Psoas muscle (tissue), 8 donors: ENCODE data around the gene PARP15. TPM values are rescaled to one million over a fixed set of nuclear protein-coding genes. Genes with fewer than 3 reads are reported as not detected.

ENCODE experiments used
- ATAC-seq, 4 donors: fragments of 200-7000 bp; cut with Tn5 transposase; one replicate each; pipeline ENCODE4 v1.9.1; 2020; ENCODE audit warnings: moderate library complexity in 3 of 4, mild to moderate bottlenecking in 2 of 4
- DNase-seq, 2 donors: peaks; one replicate each; pipeline ENCODE4 v3.0.0-alpha.2; 2020
- H3K27ac ChIP-seq: fragments of 200-600 bp; one replicate; pipeline ENCODE4 v1.8.0; 2022
- H3K27me3 ChIP-seq, 3 donors: fragments of 200-600 bp in 1 of 3; one replicate each; pipeline versions ENCODE4 v1.6.1 to v1.8.0; 2013 to 2022; ENCODE audit warnings: low read length in 2 of 3, mild to moderate bottlenecking in 2 of 3, moderate library complexity in 1 of 3; ENCODE audit not compliant: insufficient read depth in 3 of 3
- H3K36me3 ChIP-seq, 2 donors: fragments of 200-600 bp in 1 of 2; one replicate each; pipeline versions ENCODE4 v1.6.1 to v1.8.0; 2013 to 2022; ENCODE audit warnings: low read depth in 1 of 2, mild to moderate bottlenecking in 1 of 2, moderate library complexity in 1 of 2; ENCODE audit not compliant: insufficient read depth in 1 of 2
- H3K4me1 ChIP-seq: fragments of 200-600 bp; one replicate; pipeline ENCODE4 v1.8.0; 2022
- H3K4me3 ChIP-seq: fragments of 200-600 bp; one replicate; pipeline ENCODE4 v1.8.0; 2022; ENCODE audit warnings: mild to moderate bottlenecking
- H3K9me3 ChIP-seq: fragments of 200-600 bp; one replicate; pipeline ENCODE4 v1.8.0; 2022
- CTCF ChIP-seq: fragments of 200-600 bp; IDR thresholded peaks from one replicate; pipeline ENCODE4 v1.8.0; 2022; ENCODE audit warnings: antibody characterized with exemption
- WGBS, 3 donors: extraction: QIAGEN DNeasy Blood & Tissue Kit; methylation state at CpG; one replicate each; pipeline versions ENCODE4 v1.1.6 to v1.1.7; 2013; 5-methylcytosine and 5-hydroxymethylcytosine counted together
- intact Hi-C, 2 donors: fragments of 100-400 bp; cut with DNase I; formaldehyde crosslinking; loops; one replicate each; pipeline versions ENCODE4 v1.11.0 to v1.14.2; 2022
- long read RNA-seq, 2 donors: library from polyadenylated mRNA; unstranded; transcript quantifications; one replicate each; pipeline ENCODE4 v2.0.0, GENCODE V29; 2021
- polyA plus RNA-seq, 3 donors: library from polyadenylated mRNA; stranded (reverse); fragments of 200-250 nt; gene quantifications; one replicate each; pipeline ENCODE4 v1.2.3, GENCODE V29; 2013
- total RNA-seq, 4 donors: library from RNA; stranded (reverse); fragmentation: NEBNext Ultra II Directional in 2 of 4; extraction: Animal tissue kit (Norgen Biotek cat#: 25700) in 2 of 4; gene quantifications; one replicate each; pipeline versions ENCODE4 v1.2.1 to v1.2.4, GENCODE V29; 2021 to 2023
- donor health status: healthy with polysubstance abuse.
- donor health status: DM: no; HTN: no; CAD: no; lungs with moderate emphysema.
- donor health status: Bipolar disorder and iron deficiency.
- donor health status: healthy.
- donor health status: DM: yes; HTN: yes; CAD: no.
- donor health status: DM: no; HTN: no; CAD: no.
- donor health status: DM: no; HTN: no; CAD: no.
- donor health status: DM: yes; HTN: yes; CAD: no.

The PARP15 gene
- 1 to 10 TPM in 1 of 4 donors, under 1 TPM in 3; 0.18 to 1.0 (median 0.73) TPM for total RNA-seq
- polyA plus RNA-seq = under 1 TPM; 0.11 to 0.34 (median 0.25) TPM
- long read RNA-seq, donor 1, partial matches to known transcripts = 1 of 1 reads
- long read RNA-seq, donor 1, other reads (novel, unspliced or antisense) = 0 of 1 reads
- long read RNA-seq, donor 2 = 0 reads

GRCh38 chr3:122577409-122578031 is at the start of gene PARP15:
Gene PARP15, plus strand, starts transcription at chr3:122577650. Its CDS starts 18 bp downstream, at chr3:122577668.
- H3K27ac ChIP-seq = no peak within 1 kb of the TSS
- peak within 1 kb of the TSS; percentile 64 for H3K4me3 ChIP-seq
- H3K9me3 ChIP-seq = peaks cover 13% of the 10 kb centered on the region
- TF ChIP-seq CTCF = no peak
- intact Hi-C loops = no loop called here
- ATAC-seq (peak; percentile 33 to 61 (median 55)), DNase-seq (peak; percentile 15 to 49)
- peaks cover 0 to 2% of the 10 kb centered on the region in 2 donors for H3K36me3 ChIP-seq
- H3K27me3 ChIP-seq = no peaks in the 10 kb centered on the region
- WGBS, 3 donors = 9 to 13% (median 11%) methylated on average over 29 to 40 of the region's 40 CpGs
- peaks cover 15% of the 10 kb centered on the region for H3K4me1 ChIP-seq

- Histone ChIP-seq H3K36me3 (peaks cover 7 to 61% of the 10 kb centered on the region in 2 donors), H3K4me3 (no peak overlapping the region), H3K27ac (no peak overlapping the region), H3K27me3 (no peaks in the 10 kb centered on the region), H3K4me1 (no peaks in the 10 kb centered on the region), H3K9me3 (no peaks in the 10 kb centered on the region)
- 73 to 82% (median 79%) methylated on average over 2 of the region's 2 CpGs for WGBS, 3 donors
- no peak for TF ChIP-seq CTCF
- DNase-seq (no peak), ATAC-seq (no peak)
- intact Hi-C loops = no loop called here
Observed at GRCh38 chr3:122530164-122530563, 47.3 kb upstream of the PARP15 start.

GRCh38 chr3:122533480-122533879 is 44.0 kb upstream of the PARP15 start:
- H3K4me1 ChIP-seq = no peaks in the 10 kb centered on the region
- TF ChIP-seq CTCF = no peak
- intact Hi-C loops = no loop called here
- DNase-seq = no peak
- no peak overlapping the region for H3K4me3 ChIP-seq
- H3K27me3 ChIP-seq = no peaks in the 10 kb centered on the region
- no peak overlapping the region for H3K27ac ChIP-seq
- 82 to 91% (median 82%) methylated on average over 2 of the region's 2 CpGs for WGBS, 3 donors
- no peak for ATAC-seq
- H3K9me3 ChIP-seq = no peaks in the 10 kb centered on the region
- peaks cover 7 to 75% of the 10 kb centered on the region in 2 donors for H3K36me3 ChIP-seq

- peaks cover 7 to 77% of the 10 kb centered on the region in 2 donors for H3K36me3 ChIP-seq
- peak; percentile 81 to 90 (median 85) for ATAC-seq
- H3K27ac ChIP-seq = no peak overlapping the region
- H3K4me1 ChIP-seq = no peaks in the 10 kb centered on the region
- intact Hi-C loops = no loop called here
- 67 to 84% (median 68%) methylated on average over 1 of the region's 1 CpG for WGBS, 3 donors
- no peak for TF ChIP-seq CTCF
- H3K4me3 ChIP-seq = no peak overlapping the region
- DNase-seq = no peak
- no peaks in the 10 kb centered on the region for H3K9me3 ChIP-seq
- H3K27me3 ChIP-seq = no peaks in the 10 kb centered on the region
Observed at GRCh38 chr3:122533931-122534334, 43.5 kb upstream of the PARP15 start.
